Endothelial cell (in vitro differentiated cells): Measurements from ENCODE around the gene TMEM9. TPM values are rescaled to one million over a fixed set of nuclear protein-coding genes. Genes with fewer than 3 reads are reported as not detected.

Source experiments
- DNase-seq: peaks from one replicate; pipeline ENCODE4 v3.0.0; 2021; ENCODE audit warnings: low spot score
- H3K27ac Mint-ChIP-seq: one replicate; pipeline ENCODE4 v1.8.0; 2021; ENCODE audit warnings: mixed read lengths, inconsistent platforms; ENCODE audit not compliant: unreplicated experiment
- H3K27me3 Mint-ChIP-seq: one replicate; pipeline ENCODE4 v1.8.0; 2021; ENCODE audit warnings: mild to moderate bottlenecking, moderate library complexity, mixed read lengths, inconsistent platforms; ENCODE audit not compliant: unreplicated experiment
- H3K36me3 Mint-ChIP-seq: one replicate; pipeline ENCODE4 v1.8.0; 2021; ENCODE audit warnings: mild to moderate bottlenecking, low read depth, mixed read lengths, inconsistent platforms; ENCODE audit not compliant: unreplicated experiment
- H3K4me1 Mint-ChIP-seq: one replicate; pipeline ENCODE4 v1.8.0; 2021; ENCODE audit warnings: mild to moderate bottlenecking, mixed read lengths, inconsistent platforms; ENCODE audit not compliant: unreplicated experiment
- H3K4me3 Mint-ChIP-seq: one replicate; pipeline ENCODE4 v1.8.0; 2021; ENCODE audit warnings: mild to moderate bottlenecking, mixed read lengths, inconsistent platforms; ENCODE audit not compliant: unreplicated experiment
- H3K9me3 Mint-ChIP-seq: one replicate; pipeline ENCODE4 v1.8.0; 2021; ENCODE audit warnings: mixed read lengths, inconsistent platforms; ENCODE audit not compliant: unreplicated experiment
- CTCF ChIP-seq: fragments of 200-600 bp; sonication (generic); IDR thresholded peaks from one replicate; pipeline ENCODE4 v1.5.0; 2021; ENCODE audit warnings: antibody characterized with exemption; ENCODE audit not compliant: unreplicated experiment
- total RNA-seq: library from RNA; stranded (reverse); fragmentation: NEBNext Ultra II Directional; extraction: Animal tissue kit (Norgen Biotek cat#: 25700); gene quantifications from one replicate; pipeline ENCODE4 v1.2.1, GENCODE V29; 2021; ENCODE audit not compliant: unreplicated experiment

TMEM9 gene
- total RNA-seq, 1 donor from 2014 or later: 78.7 TPM

- no peak overlapping the region for H3K27ac Mint-ChIP-seq
- H3K4me1 Mint-ChIP-seq: no peaks in the 10 kb centered on the region
Observed at GRCh38 chr1:201108614-201109013, 45.7 kb downstream of the TMEM9 start.

GRCh38 chr1:201105688-201106087, 48.6 kb downstream of the TMEM9 start:
- no peak for TF ChIP-seq CTCF
- no peak overlapping the region for H3K27ac Mint-ChIP-seq
- no peaks in the 10 kb centered on the region for H3K4me1 Mint-ChIP-seq
- H3K36me3 Mint-ChIP-seq: peaks cover 5% of the 10 kb centered on the region
- DNase-seq: no peak
- H3K9me3 Mint-ChIP-seq: no peaks in the 10 kb centered on the region
- H3K4me3 Mint-ChIP-seq: no peak overlapping the region
- peaks cover 12% of the 10 kb centered on the region for H3K27me3 Mint-ChIP-seq

More at GRCh38 chr1:201108614-201109013, 45.7 kb downstream of the TMEM9 start:
- TF ChIP-seq CTCF: no peak
- Mint-ChIP-seq H3K9me3 (no peaks in the 10 kb centered on the region), H3K27me3 (peaks cover 22% of the 10 kb centered on the region), H3K4me3 (no peak overlapping the region), H3K36me3 (no peaks in the 10 kb centered on the region)
- DNase-seq: no peak

GRCh38 chr1:201104141-201104540, 50.1 kb downstream of the TMEM9 start:
- no peak overlapping the region for H3K27ac Mint-ChIP-seq
- no peak overlapping the region for H3K4me3 Mint-ChIP-seq
- no peak for DNase-seq
- H3K4me1 Mint-ChIP-seq: no peaks in the 10 kb centered on the region
- no peak for TF ChIP-seq CTCF
- H3K9me3 Mint-ChIP-seq: no peaks in the 10 kb centered on the region
- peaks cover 12% of the 10 kb centered on the region for H3K27me3 Mint-ChIP-seq
- peaks cover 5% of the 10 kb centered on the region for H3K36me3 Mint-ChIP-seq

GRCh38 chr1:201103666-201104065, 50.6 kb downstream of the TMEM9 start:
- TF ChIP-seq CTCF: no peak
- DNase-seq: no peak
- Mint-ChIP-seq H3K27me3 (peaks cover 12% of the 10 kb centered on the region), H3K36me3 (peaks cover 5% of the 10 kb centered on the region), H3K9me3 (no peaks in the 10 kb centered on the region), H3K4me1 (no peaks in the 10 kb centered on the region), H3K27ac (no peak overlapping the region), H3K4me3 (no peak overlapping the region)

GRCh38 chr1:201100169-201100930, 53.9 kb downstream of the TMEM9 start:
- H3K36me3 Mint-ChIP-seq: peaks cover 10% of the 10 kb centered on the region
- peaks cover 3% of the 10 kb centered on the region for H3K4me1 Mint-ChIP-seq
- peaks cover 7% of the 10 kb centered on the region for H3K27me3 Mint-ChIP-seq
- no peak for DNase-seq
- no peak for TF ChIP-seq CTCF
- no peak overlapping the region for H3K27ac Mint-ChIP-seq
- no peak overlapping the region for H3K4me3 Mint-ChIP-seq
- no peaks in the 10 kb centered on the region for H3K9me3 Mint-ChIP-seq
